CD4-positive, alpha-beta T cell treated with Interleukin-4 for 4 hours (primary cell): ENCODE data around the gene GYPE.
"Not testable (repeated sequence)": the region's sequence is repeated elsewhere in the genome, so short reads cannot be mapped to it uniquely, and the experiment has no call there.

ENCODE experiments used
- DNase-seq: peaks from one replicate; pipeline ENCODE4 v3.0.0-alpha.2; 2020

GYPE gene

DNA sequence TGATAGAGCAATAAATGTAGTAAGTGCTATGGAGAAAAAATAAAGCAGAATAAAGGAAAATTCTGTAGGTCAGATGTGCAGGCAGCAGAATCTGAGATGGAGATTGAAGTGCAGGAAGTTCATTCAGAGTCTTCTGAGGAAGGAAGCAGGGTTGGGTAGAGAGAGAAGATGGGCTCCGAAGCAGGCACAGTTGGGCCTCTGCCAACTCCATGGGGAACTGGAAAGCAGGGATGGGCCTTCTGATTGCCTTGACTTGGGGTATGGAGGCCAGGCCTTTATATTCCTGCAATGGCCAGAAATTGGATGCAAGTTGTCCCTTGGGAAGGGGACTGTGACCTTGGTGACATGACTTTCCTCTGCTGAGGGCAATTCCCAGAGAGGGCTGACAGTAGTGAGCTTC is 42.6 kb downstream of the GYPE start:
- DNase-seq: not testable (repeated sequence)

GRCh38 chr4:143858456-143858855 is 46.9 kb downstream of the GYPE start:
- no peak for DNase-seq

GRCh38 chr4:143857391-143858336 is 47.7 kb downstream of the GYPE start:
- not testable (repeated sequence) for DNase-seq

- DNase-seq: not testable (repeated sequence)
These were observed 49.3 kb downstream of the GYPE start for GRCh38 chr4:143856017-143856557.

DNA sequence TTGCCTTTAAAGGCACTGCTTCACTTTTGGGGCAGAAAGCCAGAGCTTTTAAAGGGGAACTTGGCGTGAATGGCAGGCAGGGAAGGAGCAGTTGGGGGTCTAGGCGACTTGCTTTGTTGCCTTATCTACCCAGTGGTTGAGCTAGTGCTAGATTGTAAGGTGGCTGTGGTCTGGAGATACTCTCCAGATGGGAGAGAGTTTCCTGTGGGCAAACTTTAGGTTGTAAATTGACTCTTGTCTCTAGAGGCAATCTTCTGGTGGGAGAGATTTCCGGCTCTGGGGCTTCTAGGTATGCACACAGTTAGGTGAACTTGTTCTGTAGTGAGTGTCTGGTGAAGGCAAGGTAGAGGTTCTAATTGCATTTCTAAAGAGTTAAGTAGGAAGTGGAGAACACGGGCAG is 50.7 kb downstream of the GYPE start:
- not testable (repeated sequence) for DNase-seq

GRCh38 chr4:143849296-143849695 is 56.1 kb downstream of the GYPE start:
- DNase-seq: not testable (repeated sequence)

DNA sequence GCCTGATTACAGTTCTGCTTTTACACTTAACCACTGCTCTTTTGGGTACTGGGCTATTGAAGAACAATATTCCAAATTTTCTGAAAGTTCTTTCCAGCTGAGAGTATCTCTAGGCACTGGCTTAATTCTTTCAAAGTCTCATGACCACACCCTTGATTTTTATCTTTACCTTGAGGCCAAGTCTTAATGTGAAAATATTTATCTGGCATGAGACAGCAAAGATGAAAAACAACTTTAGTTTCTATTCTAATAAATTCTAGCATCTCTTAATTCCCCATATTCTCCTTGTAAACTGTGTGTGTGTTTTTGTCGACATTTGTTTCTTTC is 61.9 kb downstream of the GYPE start:
- DNase-seq: not testable (repeated sequence)

GRCh38 chr4:143842624-143843505 is 62.5 kb downstream of the GYPE start:
- not testable (repeated sequence) for DNase-seq

GRCh38 chr4:143839413-143839812 is 65.9 kb downstream of the GYPE start:
- DNase-seq: not testable (repeated sequence)

GRCh38 chr4:143834196-143834595 is 71.2 kb downstream of the GYPE start:
- DNase-seq: not testable (repeated sequence)

DNA sequence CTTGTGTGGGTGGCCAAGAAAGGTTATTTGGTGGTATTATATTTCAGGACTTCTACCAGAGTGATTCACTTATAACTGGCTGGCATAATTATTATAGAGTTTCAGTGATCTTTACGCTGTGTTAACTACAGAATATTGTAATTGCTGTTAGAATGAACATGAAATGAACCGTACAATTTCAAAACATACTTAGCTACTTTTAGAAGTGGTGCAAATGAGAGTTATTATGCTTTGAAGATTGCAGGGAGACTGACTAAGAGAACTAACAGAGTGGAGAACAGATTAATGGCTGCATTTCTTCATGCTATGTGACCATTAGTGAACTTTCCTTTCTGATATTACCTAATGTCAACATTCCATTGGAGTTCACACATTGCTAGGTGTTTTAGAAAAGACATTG is 71.7 kb downstream of the GYPE start:
- not testable (repeated sequence) for DNase-seq

DNA sequence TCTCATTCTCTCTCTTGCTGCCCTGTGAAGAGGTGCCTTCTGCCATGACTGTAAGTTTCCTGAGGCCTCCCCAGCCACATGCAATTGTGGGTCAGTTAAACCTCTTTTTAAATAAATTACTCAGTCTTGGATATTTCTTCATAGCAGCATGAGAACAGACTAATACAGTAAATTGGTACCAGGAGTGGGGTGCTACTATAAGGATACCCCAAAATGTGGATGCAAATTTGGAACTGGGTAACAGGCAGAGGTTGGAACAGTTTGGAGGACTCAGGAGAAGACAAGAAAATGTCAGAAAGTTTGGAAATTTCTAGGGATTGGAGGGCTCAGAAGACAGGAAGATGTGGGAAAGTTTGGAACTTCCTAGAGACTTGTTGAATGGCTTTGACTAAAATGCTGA is 74.8 kb downstream of the GYPE start:
- DNase-seq: not testable (repeated sequence)

- DNase-seq: not testable (repeated sequence)
These were observed 76.1 kb downstream of the GYPE start for GRCh38 chr4:143829239-143829620.
